ENCODE measurements around the gene CCR6.

CCR6 gene

GRCh38 chr6:167107787-167108186 is 15.1 kb upstream of the CCR6 start:
- DNase-seq (ENCODE audit: low read depth): no peak
- TF ChIP-seq CTCF (conservative IDR thresholded peaks at IDR 0.05; ENCODE audit: low read depth, low read length): no peak
- no peak overlapping the region for H3K4me3 ChIP-seq (ENCODE audit: low read depth, low read length)

- no peak for DNase-seq (ENCODE audit: low read depth)
- no peak for TF ChIP-seq CTCF (conservative IDR thresholded peaks at IDR 0.05; ENCODE audit: low read depth, low read length)
- no peak overlapping the region for H3K4me3 ChIP-seq (ENCODE audit: low read depth, low read length)
These were observed 14.6 kb upstream of the CCR6 start for GRCh38 chr6:167108278-167108677.

GRCh38 chr6:167109651-167110050 is 13.2 kb upstream of the CCR6 start:
- DNase-seq (ENCODE audit: low read depth): no peak
- TF ChIP-seq CTCF (conservative IDR thresholded peaks at IDR 0.05; ENCODE audit: low read depth, low read length): no peak
- H3K4me3 ChIP-seq (ENCODE audit: low read depth, low read length): no peak overlapping the region

GRCh38 chr6:167111597-167111996 is 11.3 kb upstream of the CCR6 start:
- H3K4me3 ChIP-seq (ENCODE audit: low read depth, low read length): no peak overlapping the region
- DNase-seq (ENCODE audit: low read depth): no peak
- no peak for TF ChIP-seq CTCF (conservative IDR thresholded peaks at IDR 0.05; ENCODE audit: low read depth, low read length)

GRCh38 chr6:167112421-167112820 is 10.5 kb upstream of the CCR6 start:
- TF ChIP-seq CTCF (conservative IDR thresholded peaks at IDR 0.05; ENCODE audit: low read depth, low read length): no peak

GRCh38 chr6:167113047-167113754 is 9.7 kb upstream of the CCR6 start:
- TF ChIP-seq CTCF (conservative IDR thresholded peaks at IDR 0.05; ENCODE audit: low read depth, low read length): no peak
- H3K4me3 ChIP-seq (ENCODE audit: low read depth, low read length): no peak overlapping the region
- no peak for DNase-seq (ENCODE audit: low read depth)

More at GRCh38 chr6:167112421-167112820, 10.5 kb upstream of the CCR6 start:
- DNase-seq (ENCODE audit: low read depth): no peak
- no peak overlapping the region for H3K4me3 ChIP-seq (ENCODE audit: low read depth, low read length)
